ENCODE data around the gene ADAMTS17.
"Not testable (repeated sequence)": the region's sequence is repeated elsewhere in the genome, so short reads cannot be mapped to it uniquely, and the experiment has no call there.

Gene ADAMTS17

DNA sequence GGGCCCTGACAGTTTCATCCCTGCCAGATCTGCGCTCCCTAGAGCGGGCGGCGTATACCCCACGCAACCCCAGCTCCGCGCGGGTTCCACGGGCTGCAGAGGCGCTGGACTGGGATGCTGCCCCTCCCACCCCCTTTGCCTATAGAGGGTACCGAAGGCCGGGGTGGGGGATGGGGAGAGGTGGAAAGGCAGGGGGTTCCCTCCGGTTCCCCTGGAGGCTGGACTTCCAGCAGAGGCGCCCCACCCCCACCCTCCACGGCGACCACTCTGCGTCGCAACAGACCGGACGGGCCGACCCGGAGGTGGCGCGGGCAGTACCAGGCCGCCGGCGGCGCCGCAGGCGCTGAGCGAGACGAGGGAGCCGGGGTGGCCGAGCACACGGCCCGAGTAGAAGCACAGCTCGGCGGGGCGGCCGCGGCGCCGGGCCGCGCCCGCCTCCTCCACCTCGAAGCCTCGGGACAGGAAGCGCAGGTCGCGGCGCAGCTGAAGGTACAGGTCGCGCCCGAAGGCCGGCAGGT is 995 bp downstream of the ADAMTS17 start:
- H3K4me3 ChIP-seq (ENCODE audit: low read depth, low read length): no peak overlapping the region
- in situ Hi-C loops (cut with HindIII; ENCODE audit: low sequenced_read_pairs): no loop called here
- TF ChIP-seq, protein P1, sequence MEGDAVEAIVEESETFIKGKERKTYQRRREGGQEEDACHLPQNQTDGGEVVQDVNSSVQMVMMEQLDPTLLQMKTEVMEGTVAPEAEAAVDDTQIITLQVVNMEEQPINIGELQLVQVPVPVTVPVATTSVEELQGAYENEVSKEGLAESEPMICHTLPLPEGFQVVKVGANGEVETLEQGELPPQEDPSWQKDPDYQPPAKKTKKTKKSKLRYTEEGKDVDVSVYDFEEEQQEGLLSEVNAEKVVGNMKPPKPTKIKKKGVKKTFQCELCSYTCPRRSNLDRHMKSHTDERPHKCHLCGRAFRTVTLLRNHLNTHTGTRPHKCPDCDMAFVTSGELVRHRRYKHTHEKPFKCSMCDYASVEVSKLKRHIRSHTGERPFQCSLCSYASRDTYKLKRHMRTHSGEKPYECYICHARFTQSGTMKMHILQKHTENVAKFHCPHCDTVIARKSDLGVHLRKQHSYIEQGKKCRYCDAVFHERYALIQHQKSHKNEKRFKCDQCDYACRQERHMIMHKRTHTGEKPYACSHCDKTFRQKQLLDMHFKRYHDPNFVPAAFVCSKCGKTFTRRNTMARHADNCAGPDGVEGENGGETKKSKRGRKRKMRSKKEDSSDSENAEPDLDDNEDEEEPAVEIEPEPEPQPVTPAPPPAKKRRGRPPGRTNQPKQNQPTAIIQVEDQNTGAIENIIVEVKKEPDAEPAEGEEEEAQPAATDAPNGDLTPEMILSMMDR (IDR thresholded peaks at IDR 0.05; ENCODE audit: low read depth, low read length): no peak
- no peak for DNase-seq (ENCODE audit: low read depth, low spot score)

DNA sequence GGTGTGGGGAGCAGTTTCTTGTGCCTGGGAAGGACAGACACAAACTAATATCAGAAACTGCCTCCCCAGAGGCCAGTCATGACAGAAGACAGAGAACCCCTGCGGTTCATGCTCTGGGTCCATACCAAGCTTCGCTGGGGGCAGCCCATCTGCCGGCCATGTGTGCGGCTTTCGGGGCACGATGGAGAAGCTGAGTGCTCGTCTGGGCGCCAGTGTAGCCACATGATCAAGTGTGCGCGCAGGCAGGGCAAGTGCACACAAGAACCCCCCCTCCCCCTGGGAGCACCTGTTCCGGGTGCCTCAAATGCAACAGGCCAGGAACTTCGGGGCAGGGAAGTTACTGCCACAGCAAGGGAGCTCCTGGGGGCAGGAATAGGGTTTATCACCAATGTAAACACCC is 1.8 kb downstream of the ADAMTS17 start:
- DNase-seq (ENCODE audit: low read depth, low spot score): no peak

DNA sequence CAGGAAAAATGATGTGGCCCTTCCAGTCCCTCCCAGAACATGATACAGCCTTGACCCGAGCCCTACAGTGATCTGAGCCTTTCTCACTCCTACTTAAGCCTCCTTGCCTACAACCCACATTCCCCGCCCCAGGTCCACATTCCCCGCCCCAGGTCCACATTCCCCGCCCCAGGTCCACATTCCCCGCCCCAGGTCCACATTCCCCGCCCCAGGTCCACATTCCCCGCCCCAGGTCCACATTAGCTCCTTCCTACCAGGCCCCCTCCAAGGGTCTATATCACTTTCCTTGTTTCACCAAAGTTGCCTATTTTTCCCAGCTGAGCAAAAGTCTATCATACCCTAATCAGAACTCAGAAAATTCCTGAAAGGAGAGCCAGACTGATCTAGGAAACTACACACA is 2.3 kb downstream of the ADAMTS17 start:
- in situ Hi-C loops (cut with HindIII; ENCODE audit: low sequenced_read_pairs): not testable (repeated sequence)

More for the DNA sequence above, 1.8 kb downstream of the ADAMTS17 start:
- in situ Hi-C loops (cut with HindIII; ENCODE audit: low sequenced_read_pairs): no loop called here
- TF ChIP-seq, protein P1 (IDR thresholded peaks at IDR 0.05; ENCODE audit: low read depth, low read length): no peak
- no peak overlapping the region for H3K4me3 ChIP-seq (ENCODE audit: low read depth, low read length)

DNA sequence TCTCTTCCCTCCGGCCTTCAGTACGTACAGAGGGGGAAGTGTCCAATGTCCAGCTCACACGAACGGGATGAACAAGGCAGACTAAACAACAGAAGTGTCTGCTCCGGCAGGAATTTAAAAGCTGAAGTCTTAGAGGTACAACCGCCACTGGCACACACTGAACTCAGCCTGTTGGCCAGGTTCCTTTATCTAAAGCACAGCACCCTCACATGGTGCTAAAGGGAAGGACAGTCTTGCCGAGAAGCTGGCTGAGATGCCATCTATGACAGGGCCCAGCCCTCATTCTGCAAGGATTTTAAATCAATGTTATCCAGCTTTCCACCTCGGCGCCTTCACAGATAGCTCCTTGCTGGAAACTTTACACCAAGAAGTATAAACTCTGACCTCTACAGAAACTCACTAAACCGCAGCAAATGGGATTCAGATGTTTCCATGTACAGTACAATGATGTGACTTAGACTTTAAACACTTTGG is 2.8 kb downstream of the ADAMTS17 start:
- in situ Hi-C loops (cut with HindIII; ENCODE audit: low sequenced_read_pairs): no loop called here
- TF ChIP-seq, protein P1 (IDR thresholded peaks at IDR 0.05; ENCODE audit: low read depth, low read length): peak; percentile 74
- DNase-seq (ENCODE audit: low read depth, low spot score): peak; percentile 81
- no peak overlapping the region for H3K4me3 ChIP-seq (ENCODE audit: low read depth, low read length)

More for the DNA sequence above, 2.3 kb downstream of the ADAMTS17 start:
- H3K4me3 ChIP-seq (ENCODE audit: low read depth, low read length); DNase-seq (ENCODE audit: low read depth, low spot score): not testable (repeated sequence)

DNA sequence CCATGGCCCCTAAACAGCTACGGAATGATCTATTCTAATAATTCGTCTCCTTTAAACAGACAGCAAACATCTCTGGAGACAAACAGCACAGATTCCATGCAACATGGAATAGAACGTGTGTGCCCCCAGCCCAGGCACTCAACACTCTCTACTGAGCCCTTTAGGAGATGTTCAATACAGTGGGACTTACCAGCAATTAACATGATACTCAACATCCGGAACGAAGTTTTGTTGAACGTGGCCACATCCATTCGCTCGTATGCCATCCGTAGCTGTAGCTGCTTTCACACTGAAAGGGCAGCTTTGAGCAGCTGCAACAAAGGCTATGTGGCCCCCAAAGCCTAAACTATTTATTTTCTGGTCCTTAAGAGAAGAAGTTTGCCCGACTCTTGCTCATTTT is 3.5 kb downstream of the ADAMTS17 start:
- in situ Hi-C loops (cut with HindIII; ENCODE audit: low sequenced_read_pairs): no loop called here
- TF ChIP-seq, protein P1 (IDR thresholded peaks at IDR 0.05; ENCODE audit: low read depth, low read length): no peak
- no peak for DNase-seq (ENCODE audit: low read depth, low spot score)
- H3K4me3 ChIP-seq (ENCODE audit: low read depth, low read length): no peak overlapping the region

DNA sequence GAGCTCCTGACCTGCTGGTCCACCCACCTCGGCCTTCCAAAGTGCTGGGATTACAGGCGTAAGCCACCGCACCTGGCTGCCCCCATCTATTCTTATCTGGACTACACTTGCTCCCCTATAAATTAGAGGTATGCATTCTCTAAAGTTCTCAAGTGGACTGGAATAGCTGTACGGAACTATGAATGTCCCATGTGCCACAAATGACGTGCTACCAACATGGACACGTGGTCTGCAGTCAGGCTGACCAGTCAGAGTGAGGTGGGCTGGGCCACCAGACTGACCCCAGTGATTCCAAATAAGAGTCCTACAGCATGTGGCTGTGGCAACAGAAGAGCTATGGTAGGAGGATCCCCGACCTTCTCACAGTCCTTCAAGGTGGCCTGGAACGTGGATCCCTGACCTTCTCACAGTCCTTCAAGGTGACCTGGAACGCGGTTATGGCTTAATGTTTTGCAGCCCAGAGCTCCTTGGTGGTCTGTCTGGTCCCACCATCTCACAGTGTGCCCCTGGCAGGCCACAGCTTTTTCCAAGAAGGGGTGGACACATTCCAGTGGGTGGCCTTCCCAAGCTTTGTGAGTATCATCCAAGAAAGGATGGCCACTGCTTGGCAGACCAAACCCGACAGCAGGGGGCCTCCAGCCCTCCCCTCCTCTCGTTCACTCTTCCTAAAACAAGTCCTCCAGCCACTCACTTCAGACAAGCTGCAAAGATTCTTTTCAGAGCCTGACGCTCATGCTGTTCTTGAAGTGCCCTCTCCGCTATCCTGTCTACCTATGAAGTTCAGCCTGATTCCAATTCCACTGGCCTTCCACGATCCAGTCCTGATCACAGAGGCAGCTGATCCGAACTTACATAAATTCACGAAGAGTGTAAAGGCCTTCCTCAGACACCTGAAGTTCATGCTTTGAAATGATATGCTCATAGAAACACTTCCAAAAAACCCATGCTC is 4.4 kb downstream of the ADAMTS17 start:
- no peak for DNase-seq (ENCODE audit: low read depth, low spot score)
- TF ChIP-seq, protein P1 (IDR thresholded peaks at IDR 0.05; ENCODE audit: low read depth, low read length): no peak

DNA sequence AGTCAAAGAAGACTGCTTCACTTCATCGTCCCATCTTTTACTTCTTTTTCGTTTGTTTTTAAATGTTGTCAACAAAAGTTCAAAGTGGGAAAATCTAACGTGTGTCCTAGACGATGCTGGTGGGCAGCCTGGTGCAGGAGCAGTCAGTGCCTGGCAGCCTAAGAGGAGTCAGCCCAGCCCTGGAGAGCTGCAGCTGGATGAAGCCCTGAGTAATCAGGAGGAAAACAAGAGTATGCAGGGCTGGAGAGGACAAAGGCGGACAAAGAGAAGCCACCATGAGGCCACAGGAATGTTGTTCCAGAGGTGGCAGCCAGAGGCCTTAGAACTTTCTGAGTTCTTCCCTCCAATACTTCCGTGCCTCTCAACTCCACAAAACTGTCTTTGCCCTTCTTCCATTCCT is 5.7 kb downstream of the ADAMTS17 start:
- in situ Hi-C loops (cut with HindIII; ENCODE audit: low sequenced_read_pairs): no loop called here
- no peak overlapping the region for H3K4me3 ChIP-seq (ENCODE audit: low read depth, low read length)
- no peak for DNase-seq (ENCODE audit: low read depth, low spot score)

More for the DNA sequence above, 4.4 kb downstream of the ADAMTS17 start:
- H3K4me3 ChIP-seq (ENCODE audit: low read depth, low read length): no peak overlapping the region
- in situ Hi-C loops (cut with HindIII; ENCODE audit: low sequenced_read_pairs): no loop called here

More for the DNA sequence above, 5.7 kb downstream of the ADAMTS17 start:
- TF ChIP-seq, protein P1 (IDR thresholded peaks at IDR 0.05; ENCODE audit: low read depth, low read length): no peak

Measured in astrocyte of the spinal cord (primary cell).